ENCODE results near the gene ZNF385B.
"Not testable (repeated sequence)": the region's sequence is repeated elsewhere in the genome, so short reads cannot be mapped to it uniquely, and the experiment has no call there.

ZNF385B gene

GRCh38 chr2:179677746-179678505, 183.5 kb downstream of the ZNF385B start:
- no peak for DNase-seq (ENCODE audit: low read depth)

DNA sequence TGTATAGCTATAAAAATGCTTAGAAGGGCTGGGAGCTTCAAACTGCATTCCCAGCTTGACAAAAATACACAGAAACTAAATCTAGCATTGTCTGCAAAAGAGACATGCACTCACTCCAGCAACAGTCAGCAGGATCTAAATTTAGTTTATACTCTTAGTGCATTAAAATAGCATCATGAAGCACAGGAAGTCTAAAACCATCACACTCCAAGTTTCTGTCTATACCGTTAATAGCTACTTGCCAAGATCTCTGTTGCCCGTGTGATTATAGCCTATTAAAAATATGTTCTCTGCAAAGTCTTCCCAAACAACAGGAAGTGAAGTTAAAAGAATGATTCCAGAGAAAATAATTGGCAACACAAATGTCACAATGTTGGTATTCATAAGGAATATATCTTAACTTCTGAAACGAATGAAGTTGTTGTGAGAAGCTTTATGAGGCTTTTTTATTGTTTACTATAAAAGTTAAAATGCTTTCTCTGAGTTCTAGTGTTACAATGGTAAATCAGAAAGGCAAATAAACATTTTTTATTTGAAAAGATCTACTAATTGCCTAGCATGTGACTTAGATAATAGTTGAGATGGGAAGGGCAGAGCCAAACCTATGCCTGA, 184.2 kb downstream of the ZNF385B start:
- DNase-seq (ENCODE audit: low read depth), result no peak

DNA sequence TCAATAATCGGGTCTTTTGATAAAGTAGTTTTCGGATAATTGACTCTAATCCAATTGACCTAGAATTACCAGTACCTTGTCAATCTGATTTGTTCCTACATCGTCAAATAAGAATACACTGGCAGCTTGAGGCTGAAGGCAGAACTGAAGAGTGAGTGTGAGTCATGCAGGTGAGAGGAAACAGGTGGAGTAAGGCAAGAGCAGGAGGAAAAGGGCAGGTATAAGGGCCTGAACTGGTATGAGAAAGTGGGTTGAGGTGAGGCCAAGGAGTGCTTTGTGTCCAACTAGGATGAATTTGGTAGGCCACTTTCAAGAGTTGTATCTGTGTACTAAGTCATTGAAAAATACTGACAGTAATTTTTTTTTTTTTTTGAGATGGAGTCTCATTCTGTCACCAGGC, 186.0 kb downstream of the ZNF385B start:
- no peak for DNase-seq (ENCODE audit: low read depth)

GRCh38 chr2:179671043-179671981, 190.1 kb downstream of the ZNF385B start:
- no peak for DNase-seq (ENCODE audit: low read depth)

DNA sequence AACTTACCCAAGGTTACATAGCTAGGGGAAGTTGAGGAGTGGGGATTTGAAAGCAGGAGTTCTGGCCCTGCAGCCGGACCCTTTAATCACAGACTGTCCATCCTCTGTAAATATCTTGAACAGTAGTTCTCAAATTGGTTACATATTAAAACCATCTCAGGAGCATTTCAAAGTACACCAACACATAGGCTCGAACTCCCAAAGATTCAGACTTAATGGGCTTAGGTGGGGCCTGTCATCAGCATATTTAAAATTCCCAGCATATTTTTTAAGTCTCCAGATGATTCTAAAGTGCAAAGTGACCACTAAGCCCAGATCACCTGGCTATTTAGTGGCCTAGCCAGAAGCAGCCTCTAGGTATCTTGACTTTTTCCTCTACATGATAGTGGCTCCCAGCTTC, 192.2 kb downstream of the ZNF385B start:
- DNase-seq (ENCODE audit: low read depth), result no peak

DNA sequence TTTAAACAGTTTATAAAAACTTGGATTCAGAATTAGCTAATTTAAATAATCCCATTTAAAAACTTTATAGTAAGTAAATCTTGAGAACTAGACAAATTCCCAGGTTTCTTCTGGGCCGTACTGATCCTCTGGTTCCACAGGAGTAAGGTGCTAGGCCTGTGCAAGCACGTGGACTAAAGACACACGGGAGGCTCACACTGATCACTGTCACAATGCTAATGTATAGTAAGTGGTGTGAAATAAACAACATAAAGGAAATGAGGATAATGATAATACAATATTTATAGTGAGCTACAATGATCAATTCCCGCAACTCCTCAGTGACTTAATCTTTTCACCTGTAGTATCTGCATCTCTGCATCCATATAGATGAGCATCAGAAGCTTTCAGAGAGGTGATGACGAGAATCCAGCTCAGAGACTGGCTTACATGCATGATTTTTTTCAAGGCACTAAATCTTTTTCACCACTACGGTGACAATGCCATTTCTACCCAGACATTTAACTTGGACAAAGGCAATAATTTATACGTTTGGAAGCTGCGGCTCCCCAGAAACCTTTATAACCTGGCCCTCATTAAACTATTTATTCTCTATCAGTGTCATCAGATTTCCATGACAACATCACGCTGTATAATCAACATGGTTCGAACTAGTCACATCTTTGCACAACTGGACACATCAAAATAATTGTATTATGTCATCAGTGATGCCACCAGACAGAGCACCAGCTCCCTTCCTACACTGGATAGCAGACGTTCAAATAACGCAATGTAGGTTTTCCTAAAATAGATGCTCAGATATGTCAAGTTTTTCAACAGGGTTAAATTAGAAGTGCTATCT, 196.2 kb downstream of the ZNF385B start:
- DNase-seq (ENCODE audit: low read depth), result no peak

GRCh38 chr2:179661986-179662385, 199.4 kb downstream of the ZNF385B start:
- no peak for DNase-seq (ENCODE audit: low read depth)

DNA sequence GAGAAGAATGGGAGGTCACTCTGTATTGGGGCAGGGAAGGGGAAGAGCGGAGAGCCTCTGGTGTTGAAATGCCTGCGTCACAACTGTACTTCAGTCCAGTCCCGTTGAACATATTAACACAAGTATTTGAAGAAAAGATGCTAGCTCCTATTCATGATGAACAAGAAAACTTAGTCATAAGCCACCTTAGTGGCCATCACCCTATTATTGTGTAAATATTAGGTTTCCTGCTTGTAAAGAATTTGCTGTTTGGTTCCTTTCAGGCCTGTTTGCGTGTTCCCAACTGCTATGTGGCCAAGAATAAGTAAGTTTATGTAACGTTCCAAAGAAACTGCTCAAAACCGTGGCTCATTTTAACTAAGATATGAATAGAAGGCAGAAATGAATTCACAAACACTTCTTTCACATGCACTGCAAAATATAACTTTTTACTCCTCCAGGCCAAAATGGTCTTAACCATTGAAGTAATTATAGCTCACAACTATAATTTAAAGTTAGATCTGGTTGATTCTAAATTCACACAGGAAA, 204.3 kb downstream of the ZNF385B start:
- DNase-seq (ENCODE audit: low read depth), result no peak

GRCh38 chr2:179655627-179656026, 205.8 kb downstream of the ZNF385B start:
- no peak for DNase-seq (ENCODE audit: low read depth)

DNA sequence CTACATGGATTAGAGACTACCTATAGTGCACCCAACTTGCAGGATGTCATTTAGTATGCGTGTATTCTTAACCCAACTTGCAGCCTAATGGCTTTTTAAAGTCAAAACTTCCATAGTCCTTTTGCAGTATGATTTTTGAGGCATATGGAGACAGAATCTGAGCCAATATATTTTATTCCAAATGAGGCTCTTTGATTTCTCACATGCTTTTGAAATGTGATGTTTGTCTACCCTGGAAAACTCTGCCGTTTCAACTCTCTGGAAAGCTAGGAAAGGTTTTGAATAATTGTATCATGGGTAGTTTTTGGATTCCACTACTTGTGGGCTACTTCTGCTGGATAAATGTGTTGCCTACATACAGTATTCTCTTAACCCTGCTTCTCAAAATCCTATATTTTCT, 206.6 kb downstream of the ZNF385B start:
- DNase-seq (ENCODE audit: low read depth), result no peak

- no peak for DNase-seq (ENCODE audit: low read depth)
Observed at GRCh38 chr2:179652296-179652695, 209.1 kb downstream of the ZNF385B start.

DNA sequence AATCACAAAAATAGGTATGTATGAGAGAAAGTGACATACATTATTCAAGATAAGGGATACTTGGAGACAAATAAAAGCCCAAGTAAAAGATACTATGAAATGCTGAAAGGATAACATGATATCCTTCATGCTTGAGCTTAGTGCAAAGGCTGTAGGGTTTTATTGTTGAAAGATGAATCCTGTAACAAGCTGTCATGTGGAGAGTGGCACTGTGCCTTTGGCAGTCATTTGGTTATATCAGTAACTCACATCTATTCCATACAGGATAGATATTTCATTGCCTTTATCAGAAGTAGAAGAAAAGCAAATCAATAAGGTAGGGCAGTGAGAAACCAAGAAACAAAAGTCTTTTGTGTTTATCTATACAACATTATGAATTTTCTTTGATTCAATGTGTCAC, 211.0 kb downstream of the ZNF385B start:
- DNase-seq (ENCODE audit: low read depth), result no peak

GRCh38 chr2:179646862-179647587, 214.4 kb downstream of the ZNF385B start:
- DNase-seq (ENCODE audit: low read depth), result no peak

- no peak for DNase-seq (ENCODE audit: low read depth)
Observed at GRCh38 chr2:179646173-179646769, 215.1 kb downstream of the ZNF385B start.

DNA sequence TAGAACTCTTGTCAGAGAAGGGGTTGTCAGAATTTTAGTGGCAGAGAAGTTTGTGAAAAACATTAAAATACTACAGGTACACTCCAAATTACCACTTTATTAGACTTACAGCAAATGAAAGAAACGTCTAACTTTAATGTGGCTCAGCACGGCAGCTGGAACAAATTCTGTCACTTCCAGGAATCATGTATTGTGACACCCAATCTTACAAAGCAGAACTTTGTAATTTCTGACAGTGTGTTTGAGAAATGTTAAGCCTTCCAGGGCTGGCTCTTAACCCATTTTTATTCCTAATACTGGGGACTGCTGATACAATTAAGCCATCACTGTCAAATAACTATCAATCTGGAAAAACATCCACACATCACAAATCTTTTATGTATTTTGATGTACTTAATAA, 216.4 kb downstream of the ZNF385B start:
- no peak for DNase-seq (ENCODE audit: low read depth)

DNA sequence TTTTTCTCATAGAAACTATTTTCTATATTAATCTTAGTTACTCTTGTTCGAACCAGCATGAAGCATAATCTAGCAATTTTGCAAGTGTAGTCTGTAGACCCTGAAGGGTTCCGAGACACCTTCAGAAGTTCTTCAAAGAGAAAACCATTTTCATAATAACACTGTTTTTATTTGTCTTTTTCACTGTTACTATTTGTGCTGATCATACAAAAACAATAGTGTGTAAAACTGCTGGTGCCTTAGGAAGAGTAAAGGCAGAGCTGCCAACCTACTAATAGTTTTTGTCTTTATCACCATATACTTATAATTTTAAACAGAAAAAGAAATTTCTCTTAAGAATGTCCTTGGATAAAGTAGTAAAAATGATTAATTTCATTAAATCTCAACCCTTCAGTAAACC, 218.9 kb downstream of the ZNF385B start:
- no peak for DNase-seq (ENCODE audit: low read depth)

- DNase-seq (ENCODE audit: low read depth), result no peak
Observed at GRCh38 chr2:179636995-179637394, 224.4 kb downstream of the ZNF385B start.

- DNase-seq (ENCODE audit: low read depth), result no peak
Observed at GRCh38 chr2:179636100-179636980, 225.1 kb downstream of the ZNF385B start.

DNA sequence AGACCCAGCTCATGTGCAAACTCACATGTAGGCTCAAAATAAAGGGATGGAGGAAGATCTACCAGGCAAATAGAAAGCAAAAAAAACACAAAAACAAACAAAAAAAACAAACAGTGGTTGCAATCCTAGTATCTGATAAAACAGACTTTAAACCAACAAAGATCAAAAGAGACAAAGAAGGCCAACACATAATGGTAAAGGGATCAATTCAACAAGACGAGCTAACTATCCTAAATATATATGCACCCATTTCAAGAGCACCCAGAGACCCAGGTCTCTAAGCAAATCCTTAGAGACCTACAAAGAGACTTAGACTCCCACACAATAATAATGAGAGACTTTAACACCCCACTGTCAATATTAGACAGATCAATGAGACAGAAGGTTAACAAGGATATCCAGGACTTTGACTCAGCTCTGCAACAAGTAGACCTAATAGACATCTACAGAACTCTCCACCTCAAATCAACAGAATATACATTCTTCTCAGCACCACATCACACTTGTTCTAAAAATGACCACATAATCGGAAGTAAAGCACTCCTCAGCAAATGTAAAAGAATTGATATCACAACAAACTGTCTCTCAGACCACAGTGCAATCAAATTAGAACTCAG, 229.5 kb downstream of the ZNF385B start:
- DNase-seq (ENCODE audit: low read depth), result not testable (repeated sequence)

All from stimulated activated CD8-positive, alpha-beta memory T cell treated with anti-CD3 and anti-CD28 coated beads, Interleukin-12 subunit alpha, Interleukin-12 subunit beta, amount 100 ng/mL, for 1 hour (primary cell).